ENCODE results near the gene PRADC1. TPM values are rescaled to one million over a fixed set of nuclear protein-coding genes. Genes with fewer than 3 reads are reported as not detected.
A peak's percentile ranks its signal among the peaks of the same experiment; 100 is the strongest.
"Not testable (repeated sequence)": the region's sequence is repeated elsewhere in the genome, so short reads cannot be mapped to it uniquely, and the experiment has no call there.

Gene PRADC1
- polyA plus RNA-seq (2013, experiment 1 of 2; ENCODE audit: insufficient read length): 26.0 TPM
- 9.5 TPM for polyA plus RNA-seq (2013, experiment 2 of 2; ENCODE audit: insufficient read length)

- peak; percentile 100 for DNase-seq
Observed at GRCh38 chr2:73233154-73233931, at the start of gene PRADC1. Gene PRADC1, minus strand, starts transcription at chr2:73233239. Its CDS starts 79 bp downstream, at chr2:73233160.

- DNase-seq: no peak
Observed at GRCh38 chr2:73281244-73281643, 48.2 kb upstream of the PRADC1 start.

- DNase-seq: no peak
Observed at GRCh38 chr2:73279852-73280251, 46.8 kb upstream of the PRADC1 start.

DNA sequence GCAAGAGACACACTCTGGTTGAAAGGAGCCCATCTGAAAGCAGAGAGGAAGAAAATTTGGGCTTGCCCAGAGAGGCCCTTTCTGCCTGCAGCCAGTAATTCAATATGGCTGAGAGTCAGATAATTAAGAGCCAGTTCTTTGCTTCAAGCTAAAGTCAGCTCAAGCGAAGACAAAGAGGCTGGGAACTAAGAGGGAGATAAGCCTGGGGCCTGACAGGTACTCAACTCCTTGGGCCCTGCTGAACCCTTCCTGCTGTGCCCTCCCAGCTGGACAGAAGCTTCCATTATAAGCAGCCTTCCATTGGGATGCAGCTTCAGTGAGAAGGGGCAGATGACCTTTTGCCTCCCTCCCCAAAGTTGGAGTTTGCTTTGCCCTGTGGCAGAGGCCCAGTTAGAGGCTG is 39.2 kb upstream of the PRADC1 start:
- no peak for DNase-seq

DNA sequence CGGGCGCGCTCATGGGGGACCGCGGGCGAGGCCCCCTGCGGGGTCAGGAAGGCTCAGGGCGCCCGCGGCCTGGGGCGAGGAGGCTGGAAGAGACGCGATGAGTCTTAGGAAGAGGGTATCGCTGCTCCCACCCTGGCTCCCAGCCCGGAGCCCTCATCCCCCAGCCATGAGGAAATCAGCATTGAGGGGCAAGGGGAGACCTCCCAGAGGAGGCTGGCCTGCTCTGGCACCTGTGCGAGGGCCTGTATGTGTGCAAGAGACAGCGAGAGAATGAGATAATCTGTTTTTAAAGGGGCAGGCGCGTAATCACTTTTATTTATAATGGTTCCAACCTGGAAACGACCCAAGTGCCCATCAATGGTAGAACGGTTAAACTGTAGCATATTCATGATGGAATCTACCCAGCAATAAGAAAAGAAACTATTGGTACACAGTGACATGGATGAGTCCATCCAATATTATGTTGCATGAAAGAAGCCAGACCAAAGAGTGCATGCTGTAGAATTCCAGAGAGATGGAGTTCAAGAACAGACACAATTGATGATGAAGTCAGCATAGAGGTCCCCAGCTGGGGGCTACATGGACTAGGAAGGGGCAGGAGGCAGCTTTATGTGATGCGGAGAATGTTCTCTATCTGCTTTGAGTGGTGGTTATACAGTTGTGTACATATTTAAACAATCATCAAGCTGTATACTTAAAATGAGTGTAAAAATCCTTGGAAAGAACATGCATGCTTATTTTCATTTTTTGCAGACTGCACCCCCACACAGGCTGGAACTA is 36.8 kb upstream of the PRADC1 start:
- DNase-seq: no peak

DNA sequence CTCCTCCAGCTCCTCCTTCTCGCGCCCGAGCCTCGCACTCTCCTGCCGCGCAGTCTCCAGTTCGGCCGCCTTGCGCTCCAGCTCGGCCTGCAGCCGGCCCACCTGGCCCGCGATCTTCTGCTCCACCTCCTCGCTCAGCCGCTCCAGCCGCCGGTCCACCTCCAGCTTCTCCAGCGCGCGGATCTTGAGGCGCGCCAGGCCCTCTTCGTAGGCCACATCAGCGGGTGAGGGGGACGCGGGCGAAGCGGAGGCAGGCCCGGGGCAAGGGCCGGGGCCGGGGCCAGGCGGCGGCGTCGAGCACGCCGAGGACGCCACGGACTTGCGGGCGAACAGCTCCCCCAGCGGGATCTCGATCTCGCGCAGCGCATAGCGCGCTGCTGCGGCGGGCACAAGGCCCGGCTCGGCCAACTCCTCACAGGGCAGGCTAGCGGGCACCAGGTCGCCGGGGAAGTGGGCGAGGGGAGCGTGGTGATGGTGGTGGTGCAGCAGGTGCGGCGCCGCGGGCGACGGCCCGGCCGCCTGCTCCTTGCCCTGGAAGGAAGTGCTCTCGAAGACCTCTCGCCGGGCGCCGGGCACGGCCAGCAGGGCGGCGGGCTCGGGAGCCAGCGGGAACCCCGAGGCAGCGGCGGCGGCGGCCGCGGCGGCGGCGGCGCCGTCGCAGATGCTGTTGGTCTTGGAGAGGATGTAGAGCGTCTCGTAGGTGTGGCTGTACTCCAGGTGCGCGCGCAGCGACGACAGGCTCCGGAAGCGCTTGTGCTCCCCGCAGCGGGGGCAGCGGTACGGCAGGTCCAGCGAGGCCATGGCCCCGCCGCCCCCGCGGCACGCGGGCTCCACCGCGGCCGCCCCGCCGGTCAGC is 36.0 kb upstream of the PRADC1 start:
- no peak for DNase-seq

GRCh38 chr2:73268366-73268829 is 35.4 kb upstream of the PRADC1 start:
- DNase-seq: no peak

GRCh38 chr2:73267008-73267407 is 34.0 kb upstream of the PRADC1 start:
- no peak for DNase-seq

DNA sequence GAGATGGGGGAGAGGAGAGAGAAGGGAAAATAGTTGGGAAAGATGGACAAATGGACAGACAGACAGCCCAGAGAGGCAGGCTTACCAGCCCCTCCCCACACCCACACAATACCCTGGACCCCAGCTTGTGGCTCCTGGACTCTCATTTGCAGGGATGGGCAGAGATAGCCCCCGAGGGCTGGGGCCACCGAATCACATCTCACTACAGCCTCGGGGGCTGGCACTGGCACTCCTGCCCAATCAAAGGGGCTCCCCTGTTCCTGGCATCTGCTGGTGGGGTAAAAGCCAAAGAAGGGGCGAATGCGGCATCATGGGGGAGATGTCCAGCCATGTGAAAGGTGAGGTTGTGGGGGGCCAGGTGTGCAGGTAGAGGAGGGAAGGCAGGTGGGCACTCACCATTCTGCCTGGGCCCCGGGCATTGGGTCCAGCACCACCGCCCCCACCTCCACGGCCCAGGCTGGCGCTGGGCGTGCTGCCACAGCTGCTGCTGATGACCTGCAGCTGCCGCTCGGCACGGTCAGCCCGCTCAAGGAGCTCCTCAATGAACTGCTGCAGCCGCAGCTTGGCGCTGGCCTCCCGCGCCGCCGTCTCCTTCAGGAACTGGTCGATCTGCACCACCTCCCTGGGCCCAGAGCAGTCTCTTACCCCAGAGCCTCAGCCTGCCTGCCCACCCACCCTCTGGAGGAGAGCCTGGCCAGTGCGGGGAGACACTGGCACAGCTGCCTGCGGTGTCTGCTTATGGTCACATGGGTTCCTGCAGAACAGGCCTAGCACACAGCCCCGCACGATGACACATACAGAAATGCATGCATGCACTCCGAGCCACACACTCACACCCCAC is 33.2 kb upstream of the PRADC1 start:
- DNase-seq: no peak

GRCh38 chr2:73265298-73266060 is 32.4 kb upstream of the PRADC1 start:
- DNase-seq: no peak

- DNase-seq: no peak
Observed at GRCh38 chr2:73264783-73265182, 31.7 kb upstream of the PRADC1 start.

DNA sequence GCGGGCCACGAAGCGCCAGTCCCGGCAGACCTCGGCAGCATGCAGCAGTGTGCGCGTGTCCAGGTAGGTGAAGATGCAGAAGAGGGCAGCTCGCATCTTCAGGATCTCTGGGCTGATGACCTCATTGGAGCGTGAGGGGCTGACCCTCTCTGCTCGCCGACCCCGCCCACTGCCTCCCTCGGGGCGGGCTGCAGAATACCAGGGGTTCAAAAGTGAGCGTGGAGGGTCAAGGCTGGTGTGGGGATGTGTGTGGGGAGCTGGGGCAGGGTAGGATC is 31.2 kb upstream of the PRADC1 start:
- no peak for DNase-seq

DNA sequence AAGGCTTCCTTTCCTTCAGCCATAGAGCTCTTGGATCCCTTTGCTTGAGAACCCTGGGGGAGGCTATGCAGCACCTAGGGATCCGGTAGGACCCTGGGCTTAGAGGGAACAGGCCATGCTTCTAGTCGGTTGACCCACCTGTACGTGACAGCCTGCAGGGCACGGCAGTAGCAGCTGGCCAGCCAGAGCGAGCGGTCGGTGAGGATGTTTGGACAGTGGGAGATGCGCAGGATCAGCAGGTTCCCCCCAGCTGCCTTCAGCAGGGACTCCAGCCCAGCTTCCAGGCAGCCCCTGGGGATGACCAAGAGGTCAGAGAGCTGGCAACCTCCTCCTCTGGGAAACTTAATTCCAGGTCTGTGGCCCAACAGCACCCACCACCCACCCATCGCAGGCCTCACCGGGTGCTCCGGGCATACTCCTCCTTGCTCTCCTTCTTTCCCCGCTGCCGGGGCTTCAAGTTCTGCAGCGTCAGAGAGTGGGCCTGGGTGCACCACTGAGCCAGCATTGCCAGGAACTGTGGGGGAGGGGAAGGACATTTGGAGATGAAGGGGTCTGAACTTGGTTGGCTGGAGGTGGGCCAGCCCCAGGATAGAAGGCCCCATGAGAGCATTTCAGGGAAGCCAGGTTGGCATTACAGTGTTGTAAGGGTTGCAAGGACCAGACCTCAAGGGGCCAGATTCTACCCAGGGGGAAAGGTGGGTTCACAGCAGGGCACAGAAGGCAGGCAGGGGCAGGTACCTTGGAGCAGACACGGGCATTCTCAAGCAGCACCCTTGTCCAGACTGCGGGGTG is 30.7 kb upstream of the PRADC1 start:
- no peak for DNase-seq

GRCh38 chr2:73262691-73263429 is 29.8 kb upstream of the PRADC1 start:
- DNase-seq: not testable (repeated sequence)

DNA sequence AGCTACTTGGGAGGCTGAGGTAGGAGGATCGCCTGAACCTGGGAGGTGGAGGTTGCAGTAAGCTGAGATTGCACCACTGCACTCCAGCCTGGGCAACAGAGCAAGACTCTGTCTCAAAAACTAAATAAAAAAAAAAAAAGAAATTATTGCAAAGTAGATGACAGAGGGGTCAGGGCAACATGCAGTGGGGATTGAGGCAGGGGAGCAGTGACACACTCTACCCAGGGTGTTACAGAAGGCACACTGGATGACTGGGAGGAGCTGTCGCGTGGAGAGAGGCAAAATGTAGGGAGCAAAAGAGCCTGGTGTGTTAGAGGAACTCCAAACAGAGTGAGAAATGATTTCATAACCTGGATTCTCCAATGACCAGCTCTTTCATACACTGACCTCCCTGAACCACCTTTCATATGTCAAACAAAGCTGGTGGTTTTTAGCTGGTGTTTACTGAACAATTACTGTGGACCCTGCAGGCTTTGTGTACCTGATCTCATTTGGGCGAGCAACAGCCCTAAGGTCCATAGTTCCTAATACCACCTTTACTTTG is 29.1 kb upstream of the PRADC1 start:
- DNase-seq: no peak

DNA sequence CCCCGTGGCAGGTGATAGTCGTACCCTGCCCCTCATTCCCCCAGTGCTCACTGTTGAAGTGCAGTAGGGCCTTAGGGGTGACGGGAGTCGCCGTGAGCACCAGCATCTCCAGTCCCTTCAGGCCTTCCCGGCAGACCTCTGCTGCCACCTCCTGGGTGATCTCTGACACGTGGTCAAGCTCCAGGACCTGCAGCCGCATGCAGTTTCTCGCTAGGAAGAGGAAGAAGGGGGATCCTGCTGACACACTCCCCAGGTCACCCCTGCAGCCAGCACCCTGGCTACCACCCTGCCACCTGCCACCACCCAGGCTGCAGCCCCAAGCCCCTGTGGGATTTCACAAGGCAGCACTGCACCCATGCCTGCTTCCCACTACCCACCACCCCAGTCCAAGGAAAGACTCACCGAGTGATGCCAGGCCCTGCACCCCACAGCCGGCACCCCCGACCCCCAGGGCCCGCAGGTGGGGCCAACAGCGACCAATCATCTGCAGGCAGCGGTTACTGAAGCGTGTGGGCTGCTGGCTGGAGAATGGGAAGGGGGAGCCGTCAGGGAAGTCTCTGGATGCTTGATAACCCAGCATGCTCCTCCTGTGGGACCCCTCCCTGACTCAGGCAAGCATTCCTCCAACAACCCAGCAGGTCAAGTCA is 27.4 kb upstream of the PRADC1 start:
- DNase-seq: peak; percentile 40

GRCh38 chr2:73259704-73260337 is 26.8 kb upstream of the PRADC1 start:
- DNase-seq: no peak

- DNase-seq: no peak
Observed at GRCh38 chr2:73259276-73259675, 26.2 kb upstream of the PRADC1 start.
